DND-41 (cell line): ENCODE results near the gene SPINK13.
"Not testable (repeated sequence)": the region's sequence is repeated elsewhere in the genome, so short reads cannot be mapped to it uniquely, and the experiment has no call there.

ENCODE experiments used
- CTCF ChIP-seq: IDR thresholded peaks from 2 replicates; pipeline ENCODE4 v1.5.1; 2012; ENCODE audit warnings: borderline replicate concordance, low read length, moderate library complexity, mild to moderate bottlenecking; ENCODE audit not compliant: poor library complexity, severe bottlenecking; ENCODE audit errors: extremely low read depth
- EZH2 ChIP-seq: IDR thresholded peaks from 3 replicates; pipeline ENCODE4 v1.6.1; 2012; ENCODE audit warnings: borderline replicate concordance, low read depth, mild to moderate bottlenecking, moderate library complexity, low read length, inconsistent platforms; ENCODE audit not compliant: severe bottlenecking

GRCh38 chr5:148281336-148281735, 12.7 kb downstream of the SPINK13 start:
- TF ChIP-seq CTCF, EZH2: not testable (repeated sequence)
